GM10847 (cell line): ENCODE measurements around the gene CHSY1.

ENCODE experiments used
- POLR2A ChIP-seq: IDR thresholded peaks from 2 replicates; pipeline ENCODE4 v1.6.1; 2011; ENCODE audit not compliant: insufficient read length; ENCODE audit errors: extremely low read depth

Gene CHSY1

GRCh38 chr15:101251830-101252820 lies at the start of gene CHSY1:
TSS of gene CHSY1 (minus strand) at chr15:101252048. CDS start at chr15:101251456, 592 bp downstream.
- TF ChIP-seq POLR2A = peak; percentile 73

- no peak for TF ChIP-seq POLR2A
These were observed 44.9 kb upstream of the CHSY1 start for GRCh38 chr15:101296418-101297405.

GRCh38 chr15:101295607-101296161 lies 43.8 kb upstream of the CHSY1 start:
- no peak for TF ChIP-seq POLR2A

GRCh38 chr15:101294731-101295606 lies 43.1 kb upstream of the CHSY1 start, which contains the start of gene SNRPA1:
TSS of gene SNRPA1 (minus strand) at chr15:101295248. CDS start at chr15:101295178, 70 bp downstream.
- peak; percentile 84 for TF ChIP-seq POLR2A

GRCh38 chr15:101293122-101293521 lies 41.3 kb upstream of the CHSY1 start:
- TF ChIP-seq POLR2A = no peak

- TF ChIP-seq POLR2A = no peak
These were observed 37.2 kb upstream of the CHSY1 start for GRCh38 chr15:101288905-101289513.

GRCh38 chr15:101286471-101287114 lies 34.7 kb upstream of the CHSY1 start:
- TF ChIP-seq POLR2A = no peak

- no peak for TF ChIP-seq POLR2A
These were observed 32.1 kb upstream of the CHSY1 start for GRCh38 chr15:101283931-101284330.

GRCh38 chr15:101280007-101280406 lies 28.2 kb upstream of the CHSY1 start:
- TF ChIP-seq POLR2A = no peak

GRCh38 chr15:101277943-101278564 lies 26.2 kb upstream of the CHSY1 start:
- TF ChIP-seq POLR2A = no peak

GRCh38 chr15:101277038-101277822 lies 25.4 kb upstream of the CHSY1 start, which contains the start of gene SELENOS:
TSS of gene SELENOS (minus strand) at chr15:101277485. CDS start at chr15:101277417, 68 bp downstream.
- TF ChIP-seq POLR2A = peak; percentile 61

- no peak for TF ChIP-seq POLR2A
These were observed 24.7 kb upstream of the CHSY1 start for GRCh38 chr15:101276501-101277037.

- no peak for TF ChIP-seq POLR2A
These were observed 23.2 kb upstream of the CHSY1 start for GRCh38 chr15:101275018-101275417.
